Camera-type eye (tissue), 1 donor: Measurements from ENCODE around the gene TMEM38B. TPM values are rescaled to one million over a fixed set of nuclear protein-coding genes. Genes with fewer than 3 reads are reported as not detected.

Source experiments
- total RNA-seq: library from RNA; depleted of rRNA; stranded (reverse); fragments of >200 nt; gene quantifications from one replicate; pipeline ENCODE4 v1.2.3, GENCODE V29; 2014

Gene TMEM38B
- 31.1 TPM for total RNA-seq

GRCh38 chr9:105694190-105694847 is at the start of gene TMEM38B:
TMEM38B (plus strand) TSS chr9:105694541; CDS start chr9:105694661, 120 bp downstream.

GRCh38 chr9:105662184-105663104 is 31.9 kb upstream of the TMEM38B start, which contains the start of gene TAL2:
TAL2 (plus strand) TSS chr9:105662457; CDS start chr9:105662497, 40 bp downstream.

Other genes with a start within 250 kb of the TMEM38B start
- 43.7 TPM for gene FSD1L, start 246.5 kb upstream of the TMEM38B start, total RNA-seq
- gene FKTN, start 136.4 kb upstream of the TMEM38B start, total RNA-seq, result 50.1 TPM
- gene TAL2, start 32.1 kb upstream of the TMEM38B start, total RNA-seq, result 12.0 TPM